ENCODE data around the gene CSNK2B.

The CSNK2B gene

GRCh38 chr6:31636698-31637596 is 28.9 kb upstream of the CSNK2B start:
- DNase-seq (ENCODE audit: low read depth in 2 of 2): no peak

- DNase-seq (ENCODE audit: low read depth in 2 of 2): no peak
These were observed 26.8 kb upstream of the CSNK2B start for GRCh38 chr6:31639043-31639442.

GRCh38 chr6:31639449-31639861 is 26.4 kb upstream of the CSNK2B start:
- DNase-seq (ENCODE audit: low read depth in 2 of 2): no peak

- DNase-seq (ENCODE audit: low read depth in 2 of 2): no peak
These were observed 25.3 kb upstream of the CSNK2B start for GRCh38 chr6:31640612-31641011.

- no peak for DNase-seq (ENCODE audit: low read depth in 2 of 2)
These were observed 24.5 kb upstream of the CSNK2B start for GRCh38 chr6:31641370-31641769.

- no peak for DNase-seq (ENCODE audit: low read depth in 2 of 2)
These were observed 22.9 kb upstream of the CSNK2B start for GRCh38 chr6:31642798-31643570.

- no peak for DNase-seq (ENCODE audit: low read depth in 2 of 2)
These were observed 21.9 kb upstream of the CSNK2B start for GRCh38 chr6:31643818-31644454.

- no peak for DNase-seq (ENCODE audit: low read depth in 2 of 2)
These were observed 20.6 kb upstream of the CSNK2B start for GRCh38 chr6:31645325-31645724.

- no peak for DNase-seq (ENCODE audit: low read depth in 2 of 2)
These were observed 14.2 kb upstream of the CSNK2B start for GRCh38 chr6:31651602-31652191.

- DNase-seq (ENCODE audit: low read depth in 2 of 2): peak; percentile 72 to 84
These were observed 12.8 kb upstream of the CSNK2B start for GRCh38 chr6:31652925-31653724.

- no peak for DNase-seq (ENCODE audit: low read depth in 2 of 2)
These were observed 11.1 kb upstream of the CSNK2B start for GRCh38 chr6:31654574-31655348.

- DNase-seq (ENCODE audit: low read depth in 2 of 2): no peak
These were observed 10.3 kb upstream of the CSNK2B start, which contains the start of gene APOM for GRCh38 chr6:31655349-31656237. Gene APOM (plus strand): TSS chr6:31655894. CDS start chr6:31655967, 73 bp downstream.

- no peak for DNase-seq (ENCODE audit: low read depth in 2 of 2)
These were observed 8.3 kb upstream of the CSNK2B start for GRCh38 chr6:31657406-31658157.

- DNase-seq (ENCODE audit: low read depth in 2 of 2): no peak
These were observed 7.7 kb upstream of the CSNK2B start for GRCh38 chr6:31658158-31658688.

GRCh38 chr6:31658983-31659648 is 6.8 kb upstream of the CSNK2B start:
- no peak for DNase-seq (ENCODE audit: low read depth in 2 of 2)

- peak in 1 of 2 donors; percentile 9 for DNase-seq (ENCODE audit: low read depth in 2 of 2)
These were observed 6.1 kb upstream of the CSNK2B start for GRCh38 chr6:31659649-31660380.

Measured in stimulated activated CD8-positive, alpha-beta memory T cell treated with anti-CD3 and anti-CD28 coated beads, Interleukin-15, amount 100 ng/mL, for 4 hours (primary cell).